Prostate gland (tissue), 2 donors: ENCODE measurements around the gene PLEKHA7. TPM values are rescaled to one million over a fixed set of nuclear protein-coding genes. Genes with fewer than 3 reads are reported as not detected.

Experiments
- DNase-seq: peaks from one replicate; pipeline ENCODE4 v3.0.0-alpha.2; 2019; ENCODE audit warnings: low spot score
- H3K27ac ChIP-seq, 2 donors: fragments of 200-600 bp; sonication (generic); 2 replicates each; pipeline ENCODE4 v1.5.1; 2017 to 2019
- H3K27me3 ChIP-seq: fragments of 200-600 bp; sonication (generic); replicated peaks from 2 replicates; pipeline ENCODE4 v1.5.1; 2019; ENCODE audit not compliant: insufficient read depth
- H3K36me3 ChIP-seq, 2 donors: fragments of 200-600 bp; sonication (generic); 1 replicate in 1 of 2; 2 replicates in 1 of 2; pipeline versions ENCODE4 v1.5.1 to v1.8.1; 2017 to 2019
- H3K4me1 ChIP-seq: fragments of 200-600 bp; sonication (generic); replicated peaks from 2 replicates; pipeline ENCODE4 v1.5.1; 2019
- H3K4me3 ChIP-seq, 2 donors: fragments of 200-600 bp; sonication (generic); 2 replicates each; pipeline ENCODE4 v1.5.1; 2017 to 2019
- H3K9me3 ChIP-seq: fragments of 200-600 bp; sonication (generic); 2 replicates; pipeline ENCODE4 v1.5.1; 2017
- CTCF ChIP-seq, 4 experiments: fragments of 200-600 bp in 2 of 4; fragments of 450-650 bp in 2 of 4; sonication (generic) in 2 of 4; IDR thresholded peaks; 1 replicate in 3 of 4; 2 replicates in 1 of 4; pipeline ENCODE4 v1.5.1; 2016 to 2019; ENCODE audit warnings: antibody characterized with exemption in 4 of 4, mild to moderate bottlenecking in 2 of 4, moderate library complexity in 2 of 4
- POLR2A ChIP-seq: fragments of 450-650 bp; IDR thresholded peaks from one replicate; pipeline ENCODE4 v1.6.1; 2016; ENCODE audit warnings: antibody characterized with exemption, mild to moderate bottlenecking
- POLR2AphosphoS5 ChIP-seq: sonication (generic); formaldehyde crosslinking; IDR thresholded peaks from one replicate; pipeline ENCODE4 v1.6.1; 2017; ENCODE audit warnings: antibody characterized with exemption
- WGBS: methylation state at CpG from one replicate; pipeline ENCODE4 v1.1.5; 2018; 5-methylcytosine and 5-hydroxymethylcytosine counted together
- intact Hi-C: fragments of 100-400 bp; cut with DNase I; formaldehyde crosslinking; loops from one replicate; pipeline ENCODE4 v1.14.2; 2022
- total RNA-seq, 2 donors: library from RNA; depleted of rRNA; stranded (reverse); fragments of >200 nt; gene quantifications; one replicate each; pipeline ENCODE4 v1.1.0, GENCODE V29; 2016

Gene PLEKHA7
- total RNA-seq, 2 donors from 2014 or later: 14.6 to 38.3 TPM

- DNase-seq: no peak
- H3K9me3 ChIP-seq: no peaks in the 10 kb centered on the region
Observed at GRCh38 chr11:16773981-16774935, 240.0 kb downstream of the PLEKHA7 start.

GRCh38 chr11:16772141-16772512 is 242.1 kb downstream of the PLEKHA7 start:
- H3K9me3 ChIP-seq: no peaks in the 10 kb centered on the region
- no peak for DNase-seq

More at GRCh38 chr11:16773981-16774935, 240.0 kb downstream of the PLEKHA7 start:
- 64% methylated on average over 9 of the region's 9 CpGs for WGBS
- Histone ChIP-seq H3K27ac (no peak overlapping the region), H3K27me3 (no peaks in the 10 kb centered on the region), H3K4me3 (no peak overlapping the region), H3K36me3 (no peaks in the 10 kb centered on the region), H3K4me1 (no peaks in the 10 kb centered on the region)
- intact Hi-C loops: no loop called here
- TF ChIP-seq POLR2A: no peak
- TF ChIP-seq POLR2AphosphoS5: no peak
- no peak for TF ChIP-seq CTCF (IDR thresholded peaks at IDR 0.05)

GRCh38 chr11:16771350-16772140 is 242.7 kb downstream of the PLEKHA7 start:
- no peak overlapping the region for H3K4me3 ChIP-seq
- H3K4me1 ChIP-seq: no peaks in the 10 kb centered on the region
- no peak for DNase-seq
- 95% methylated on average over 12 of the region's 12 CpGs for WGBS
- no peak for TF ChIP-seq POLR2A
- TF ChIP-seq CTCF (IDR thresholded peaks at IDR 0.05): no peak
- TF ChIP-seq POLR2AphosphoS5: no peak
- no peaks in the 10 kb centered on the region for H3K27me3 ChIP-seq
- no peak overlapping the region for H3K27ac ChIP-seq
- no peaks in the 10 kb centered on the region for H3K36me3 ChIP-seq
- H3K9me3 ChIP-seq: no peaks in the 10 kb centered on the region
- intact Hi-C loops: no loop called here

More at GRCh38 chr11:16772141-16772512, 242.1 kb downstream of the PLEKHA7 start:
- H3K27ac ChIP-seq: no peak overlapping the region
- TF ChIP-seq CTCF (IDR thresholded peaks at IDR 0.05) (no peak), POLR2A (no peak), POLR2AphosphoS5 (no peak)
- no peaks in the 10 kb centered on the region for H3K4me1 ChIP-seq
- intact Hi-C loops: no loop called here
- H3K4me3 ChIP-seq: no peak overlapping the region
- no peaks in the 10 kb centered on the region for H3K27me3 ChIP-seq
- no peaks in the 10 kb centered on the region for H3K36me3 ChIP-seq
- 100% methylated on average over 2 of the region's 2 CpGs for WGBS

- no peaks in the 10 kb centered on the region for H3K9me3 ChIP-seq
- WGBS: 52% methylated on average over 11 of the region's 11 CpGs
- intact Hi-C loops: no loop called here
Observed at GRCh38 chr11:16770016-16770415, 244.2 kb downstream of the PLEKHA7 start.

More at GRCh38 chr11:16770016-16770415, 244.2 kb downstream of the PLEKHA7 start:
- Histone ChIP-seq H3K27ac (no peak overlapping the region), H3K4me1 (no peaks in the 10 kb centered on the region), H3K4me3 (no peak overlapping the region), H3K36me3 (no peaks in the 10 kb centered on the region), H3K27me3 (no peaks in the 10 kb centered on the region)
- TF ChIP-seq POLR2A (no peak), POLR2AphosphoS5 (no peak), CTCF (IDR thresholded peaks at IDR 0.05) (no peak)
- DNase-seq: no peak
